Stimulated activated naive CD8-positive, alpha-beta T cell treated with anti-CD3 and anti-CD28 coated beads, Interleukin-15, Interleukin-2, amounts not matched to agents 100 U/mL and 50 U/mL, for 24 hours (primary cell): Measurements from ENCODE around the gene COL5A3.
"Not testable (repeated sequence)": the region's sequence is repeated elsewhere in the genome, so short reads cannot be mapped to it uniquely, and the experiment has no call there.

Experiments
- ATAC-seq: fragments of 150-1000 bp; cut with Tn5 transposase; one replicate; pipeline ENCODE4 v1.10.0; 2021
- DNase-seq: peaks from one replicate; pipeline ENCODE4 v3.0.0; 2021

The COL5A3 gene

GRCh38 chr19:10010247-10010691 is at the start of gene COL5A3:
TSS of gene COL5A3 (minus strand) at chr19:10010504. CDS start at chr19:10010385, 119 bp downstream.
- ATAC-seq = no peak
- DNase-seq = no peak

- DNase-seq (no peak), ATAC-seq (no peak)
These were observed 42.5 kb upstream of the COL5A3 start for GRCh38 chr19:10052602-10053360.

- DNase-seq (no peak), ATAC-seq (no peak)
These were observed 39.3 kb upstream of the COL5A3 start for GRCh38 chr19:10049626-10050025.

GRCh38 chr19:10045371-10045770 is 35.1 kb upstream of the COL5A3 start:
- ATAC-seq = no peak
- no peak for DNase-seq

GRCh38 chr19:10044390-10044789 is 34.1 kb upstream of the COL5A3 start:
- ATAC-seq (no peak), DNase-seq (no peak)

GRCh38 chr19:10043286-10043927 is 33.1 kb upstream of the COL5A3 start:
- DNase-seq (no peak), ATAC-seq (no peak)

GRCh38 chr19:10037809-10038208 is 27.5 kb upstream of the COL5A3 start:
- DNase-seq (no peak), ATAC-seq (no peak)

- ATAC-seq (no peak), DNase-seq (no peak)
These were observed 27.1 kb upstream of the COL5A3 start for GRCh38 chr19:10037367-10037766.

GRCh38 chr19:10036601-10037071 is 26.3 kb upstream of the COL5A3 start:
- ATAC-seq (no peak), DNase-seq (no peak)

GRCh38 chr19:10033614-10034013 is 23.3 kb upstream of the COL5A3 start:
- DNase-seq (no peak), ATAC-seq (no peak)

- DNase-seq = peak; percentile 94
- ATAC-seq = peak; percentile 96
These were observed 17.1 kb upstream of the COL5A3 start for GRCh38 chr19:10027158-10027997.

GRCh38 chr19:10026744-10027143 is 16.4 kb upstream of the COL5A3 start:
- DNase-seq = no peak

GRCh38 chr19:10023096-10023495 is 12.8 kb upstream of the COL5A3 start:
- ATAC-seq, DNase-seq: not testable (repeated sequence)

More at GRCh38 chr19:10026744-10027143, 16.4 kb upstream of the COL5A3 start:
- no peak for ATAC-seq

GRCh38 chr19:10021863-10022262 is 11.6 kb upstream of the COL5A3 start:
- ATAC-seq (no peak), DNase-seq (no peak)

GRCh38 chr19:10021446-10021845 is 11.1 kb upstream of the COL5A3 start:
- ATAC-seq = no peak
- no peak for DNase-seq

GRCh38 chr19:10020851-10021250 is 10.5 kb upstream of the COL5A3 start:
- ATAC-seq = no peak
- no peak for DNase-seq

- no peak for DNase-seq
- ATAC-seq = no peak
These were observed 8.9 kb upstream of the COL5A3 start for GRCh38 chr19:10019246-10019645.

- peak; percentile 28 for ATAC-seq
These were observed 8.5 kb upstream of the COL5A3 start for GRCh38 chr19:10018786-10019185.

GRCh38 chr19:10018263-10018662 is 8.0 kb upstream of the COL5A3 start:
- DNase-seq (no peak), ATAC-seq (peak; percentile 32)

More at GRCh38 chr19:10018786-10019185, 8.5 kb upstream of the COL5A3 start:
- no peak for DNase-seq

- ATAC-seq (no peak), DNase-seq (no peak)
These were observed 3.7 kb upstream of the COL5A3 start for GRCh38 chr19:10013834-10014618.

- no peak for DNase-seq
- ATAC-seq = no peak
These were observed 3.0 kb upstream of the COL5A3 start, which contains the start of gene RDH8 for GRCh38 chr19:10013316-10013715. TSS of gene RDH8 (plus strand) at chr19:10013483. CDS start at chr19:10013498, 15 bp downstream.

GRCh38 chr19:10011974-10012373 is 1.7 kb upstream of the COL5A3 start:
- DNase-seq = no peak
- no peak for ATAC-seq
